Retinal pigment epithelial cell (primary cell): ENCODE data around the gene LYSMD1.
"Not testable (repeated sequence)": the region's sequence is repeated elsewhere in the genome, so short reads cannot be mapped to it uniquely, and the experiment has no call there.

ENCODE experiments used
- DNase-seq: peaks from one replicate; pipeline ENCODE4 v3.0.0-alpha.2; 2010; ENCODE audit warnings: low read depth
- H3K4me3 ChIP-seq: 2 replicates; pipeline ENCODE4 v1.5.1; 2011; ENCODE audit warnings: mild to moderate bottlenecking, low read length, control low read depth, moderate library complexity
- CTCF ChIP-seq: conservative IDR thresholded peaks from 2 replicates; pipeline ENCODE4 v1.5.1; 2011; ENCODE audit warnings: low read depth, low read length, control low read depth, inconsistent platforms

The LYSMD1 gene

DNA sequence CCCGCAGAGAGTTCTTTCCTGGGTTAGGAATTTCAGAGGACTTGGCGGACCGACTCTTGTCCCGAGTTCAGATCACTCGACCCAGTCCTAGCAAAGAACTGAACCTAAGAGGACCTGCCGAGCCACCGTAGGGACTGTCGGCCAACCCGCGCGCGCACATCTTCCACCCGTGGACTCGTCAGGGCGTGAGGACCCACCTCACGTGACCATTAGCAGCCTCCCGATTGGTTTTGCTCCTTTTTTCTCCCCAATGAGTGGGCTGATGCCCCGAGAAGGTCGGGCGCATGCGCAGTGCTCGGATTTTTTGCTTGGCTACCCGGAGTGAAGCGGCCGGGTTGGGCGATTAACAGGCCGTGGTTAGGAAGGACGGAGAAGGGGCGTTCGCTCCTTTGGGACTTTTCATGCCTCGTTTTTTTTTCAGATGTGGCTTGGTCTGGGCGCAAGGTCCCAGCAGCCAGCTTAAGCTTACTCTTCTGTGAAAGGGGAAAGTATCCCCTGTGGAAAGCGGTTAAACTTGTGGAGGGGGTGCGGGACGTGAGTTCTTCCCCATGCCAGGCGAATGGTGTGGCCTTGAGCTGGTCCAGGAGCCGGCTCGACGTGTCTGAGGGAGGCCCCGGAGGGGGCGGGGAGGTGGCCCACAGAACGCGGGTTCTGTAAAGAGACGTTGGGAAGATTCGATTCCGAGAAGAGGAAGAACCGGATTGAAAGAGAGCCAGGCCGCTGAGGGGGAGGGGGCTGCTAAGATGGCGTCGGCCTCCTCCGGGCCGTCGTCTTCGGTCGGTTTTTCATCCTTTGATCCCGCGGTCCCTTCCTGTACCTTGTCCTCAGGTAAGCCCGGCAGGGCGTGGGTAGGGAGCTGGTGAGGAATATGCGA is 32.8 kb upstream of the LYSMD1 start, which contains the start of gene PIP5K1A:
Gene PIP5K1A, plus strand, starts transcription at position 299 of the 874 bp plus-strand sequence. Its CDS starts 445 bp downstream, at position 744.
- peak within 1 kb of the TSS; percentile 100 for H3K4me3 ChIP-seq
- DNase-seq: peak; percentile 85
- TF ChIP-seq CTCF: no peak

- no peak for DNase-seq
- H3K4me3 ChIP-seq: peak overlapping the region; percentile 100
- no peak for TF ChIP-seq CTCF
These were observed 32.2 kb upstream of the LYSMD1 start for GRCh38 chr1:151197863-151198253.

DNA sequence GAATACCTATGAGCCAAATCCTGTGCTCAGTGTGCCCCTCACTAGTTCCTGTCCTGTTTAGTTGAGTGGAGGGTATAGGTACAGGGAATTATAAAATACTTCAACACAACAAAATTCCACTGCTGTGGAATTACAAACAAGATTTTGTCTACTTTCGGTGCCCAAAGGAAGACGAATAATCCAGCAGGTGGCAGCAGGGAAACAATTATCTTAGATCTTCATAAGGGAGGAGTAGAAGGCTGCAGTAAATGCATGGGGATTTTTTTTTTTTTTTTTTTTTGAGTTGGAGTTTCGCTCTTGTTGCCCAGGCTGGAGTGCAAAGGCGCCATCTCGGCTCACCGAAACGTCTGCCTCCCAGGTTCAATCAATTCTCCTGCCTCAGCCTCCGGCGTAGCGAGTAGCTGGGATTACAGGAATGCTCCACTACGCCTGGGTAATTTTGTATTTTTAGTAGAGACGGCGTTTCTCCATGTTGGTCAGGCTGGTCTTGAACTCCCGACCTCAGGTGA is 30.6 kb upstream of the LYSMD1 start:
- TF ChIP-seq CTCF: peak; percentile 65
- DNase-seq: no peak
- no peak overlapping the region for H3K4me3 ChIP-seq

DNA sequence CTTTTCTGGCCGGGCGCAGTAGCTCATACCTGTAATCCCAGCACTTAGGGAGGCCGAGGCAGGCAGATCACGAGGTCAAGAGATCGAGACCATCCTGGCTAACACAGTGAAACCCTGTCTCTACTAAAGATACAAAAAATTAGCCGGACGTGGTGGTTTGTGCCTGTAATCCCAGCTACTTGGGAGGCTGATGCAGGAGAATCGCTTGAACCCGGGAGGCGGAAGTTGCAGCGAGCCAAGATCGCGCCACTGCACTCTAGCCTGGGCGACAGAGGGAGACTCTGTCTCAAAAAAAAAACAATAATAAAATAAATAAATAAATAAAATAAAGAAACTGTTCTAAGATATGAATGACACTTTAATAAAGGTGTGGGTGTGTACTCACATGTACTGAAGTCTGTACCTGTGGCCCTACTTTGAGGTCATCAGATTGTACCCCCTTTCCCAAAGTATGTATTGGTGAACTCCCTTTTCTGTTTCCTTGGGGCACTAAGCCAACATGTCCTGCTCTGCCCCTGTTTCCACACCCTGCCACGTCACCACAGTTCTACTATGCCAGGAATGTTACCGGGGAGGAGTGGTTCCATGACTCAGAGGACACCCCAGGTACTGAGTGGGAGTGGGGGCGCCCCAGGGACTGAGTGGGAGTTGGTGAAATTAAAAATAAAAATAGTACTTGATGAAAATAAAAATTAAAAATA is 29.3 kb upstream of the LYSMD1 start:
- peak; percentile 82 for DNase-seq
- H3K4me3 ChIP-seq: not testable (repeated sequence)

- DNase-seq: no peak
- no peak overlapping the region for H3K4me3 ChIP-seq
- TF ChIP-seq CTCF: no peak
These were observed 28.2 kb upstream of the LYSMD1 start for GRCh38 chr1:151193856-151194255.

GRCh38 chr1:151193304-151193703 is 27.6 kb upstream of the LYSMD1 start:
- H3K4me3 ChIP-seq: no peak overlapping the region
- DNase-seq: no peak
- no peak for TF ChIP-seq CTCF

GRCh38 chr1:151192047-151192446 is 26.3 kb upstream of the LYSMD1 start:
- TF ChIP-seq CTCF: no peak
- DNase-seq: no peak
- no peak overlapping the region for H3K4me3 ChIP-seq
